Omental fat pad (tissue), 4 donors: ENCODE results near the gene HAUS7. TPM values are rescaled to one million over a fixed set of nuclear protein-coding genes. Genes with fewer than 3 reads are reported as not detected.

Experiments used
- ATAC-seq: fragments of 150-250 bp; one replicate; pipeline ENCODE4 v1.9.1; 2016; ENCODE audit warnings: mild to moderate bottlenecking, moderate library complexity; ENCODE audit not compliant: low FRiP score
- DNase-seq: peaks from one replicate; pipeline ENCODE4 v3.0.0-alpha.2; 2019; ENCODE audit warnings: low spot score
- small RNA-seq: library from RNA; depleted of rRNA; stranded (forward); fragments of <200 nt; gene quantifications from one replicate; pipeline ENCODE3, GENCODE V24; 2016
- total RNA-seq, 4 donors: library from RNA; depleted of rRNA; stranded (reverse); fragments of >200 nt; gene quantifications; one replicate each; pipeline ENCODE4 v1.1.0, GENCODE V29; 2016
- TF ChIP-seq, protein P1 (sequence below), 3 donors: fragments of 450-650 bp; IDR thresholded peaks; one replicate each; pipeline ENCODE4 v1.5.1; 2016 to 2017; ENCODE audit warnings: antibody characterized with exemption in 3 of 3, mild to moderate bottlenecking in 3 of 3, moderate library complexity in 2 of 3

HAUS7 gene
- total RNA-seq, 4 donors from 2014 or later, result 14.9 to 35.0 (median 23.9) TPM

DNA sequence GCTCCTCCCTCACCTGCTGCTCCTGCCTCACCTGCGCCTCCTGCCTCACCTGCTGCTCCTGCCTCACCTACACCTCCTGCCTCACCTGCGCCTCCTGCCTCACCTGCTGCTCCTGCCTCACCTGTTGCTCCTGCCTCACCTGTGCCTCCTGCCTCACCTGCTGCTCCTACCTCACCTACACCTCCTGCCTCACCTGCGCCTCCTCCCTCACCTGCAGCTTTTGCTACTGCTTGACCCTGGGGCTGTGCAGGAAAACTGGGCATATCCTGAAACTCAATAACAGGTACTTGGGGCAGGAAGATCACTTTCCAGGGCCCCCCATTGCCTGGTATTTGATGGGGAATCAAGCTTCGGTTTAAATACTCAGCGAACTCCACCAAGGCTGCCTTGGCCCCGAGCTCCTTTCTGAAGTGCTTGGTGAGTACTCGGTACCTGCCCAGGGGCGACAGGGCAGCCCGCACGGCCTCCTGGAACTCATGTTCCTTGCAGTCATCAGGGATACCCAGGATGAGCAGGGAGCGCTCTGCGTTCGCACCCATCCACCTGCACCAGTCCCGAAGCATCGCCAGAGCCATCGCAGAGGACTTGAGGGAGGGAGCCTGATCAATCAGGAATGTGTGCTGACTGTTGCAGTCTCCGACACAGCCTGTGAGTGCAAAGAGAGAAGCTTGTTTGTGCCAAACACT is 72.0 kb downstream of the HAUS7 start:
- ATAC-seq (no peak), DNase-seq (no peak)

More for the DNA sequence above, 72.0 kb downstream of the HAUS7 start:
- TF ChIP-seq, protein P1, sequence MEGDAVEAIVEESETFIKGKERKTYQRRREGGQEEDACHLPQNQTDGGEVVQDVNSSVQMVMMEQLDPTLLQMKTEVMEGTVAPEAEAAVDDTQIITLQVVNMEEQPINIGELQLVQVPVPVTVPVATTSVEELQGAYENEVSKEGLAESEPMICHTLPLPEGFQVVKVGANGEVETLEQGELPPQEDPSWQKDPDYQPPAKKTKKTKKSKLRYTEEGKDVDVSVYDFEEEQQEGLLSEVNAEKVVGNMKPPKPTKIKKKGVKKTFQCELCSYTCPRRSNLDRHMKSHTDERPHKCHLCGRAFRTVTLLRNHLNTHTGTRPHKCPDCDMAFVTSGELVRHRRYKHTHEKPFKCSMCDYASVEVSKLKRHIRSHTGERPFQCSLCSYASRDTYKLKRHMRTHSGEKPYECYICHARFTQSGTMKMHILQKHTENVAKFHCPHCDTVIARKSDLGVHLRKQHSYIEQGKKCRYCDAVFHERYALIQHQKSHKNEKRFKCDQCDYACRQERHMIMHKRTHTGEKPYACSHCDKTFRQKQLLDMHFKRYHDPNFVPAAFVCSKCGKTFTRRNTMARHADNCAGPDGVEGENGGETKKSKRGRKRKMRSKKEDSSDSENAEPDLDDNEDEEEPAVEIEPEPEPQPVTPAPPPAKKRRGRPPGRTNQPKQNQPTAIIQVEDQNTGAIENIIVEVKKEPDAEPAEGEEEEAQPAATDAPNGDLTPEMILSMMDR (IDR thresholded peaks at IDR 0.05), result no peak

Small RNAs within 50 kb of the gene (small RNA-seq; reads per million reads assigned to genes)
- gene RN7SL667P, result not detected

Other genes with a start within 250 kb of the HAUS7 start
- gene PNMA6F, start 148.8 kb downstream of the HAUS7 start, total RNA-seq, result not detected
- gene ZNF275, start 136.4 kb downstream of the HAUS7 start, total RNA-seq, result 10 to 100 TPM; 14.6 to 45.4 (median 19.5) TPM
- gene PNMA6E, start 69.2 kb downstream of the HAUS7 start, total RNA-seq, result under 1 TPM in 1 of 4 donors, not detected in 3; 0.32 TPM
- 1 to 10 TPM; 1.4 to 7.6 (median 4.2) TPM for gene ZFP92, start 59.1 kb downstream of the HAUS7 start, total RNA-seq
- 1 to 10 TPM in 3 of 4 donors, under 1 TPM in 1; 0.69 to 4.2 (median 1.2) TPM for gene TREX2, start 24.5 kb downstream of the HAUS7 start, total RNA-seq
- gene BGN, start 24.4 kb upstream of the HAUS7 start, total RNA-seq, result 10 to 100 TPM; 14.9 to 40.2 (median 18.6) TPM
- gene ATP2B3, start 47.1 kb upstream of the HAUS7 start, total RNA-seq, result not detected
- gene CCNQ, start 128.6 kb upstream of the HAUS7 start, total RNA-seq, result 10 to 100 TPM; 26.0 to 42.6 (median 31.0) TPM
- gene DUSP9, start 176.6 kb upstream of the HAUS7 start, total RNA-seq, result 1 to 10 TPM in 1 of 4 donors, under 1 TPM in 1, not detected in 2; 0.48 to 2.3 TPM
- under 1 TPM in 2 of 4 donors, not detected in 2; 0.46 to 0.60 TPM for gene PNCK, start 203.2 kb upstream of the HAUS7 start, total RNA-seq
- gene SLC6A8, start 217.3 kb upstream of the HAUS7 start, total RNA-seq, result 10 to 100 TPM; 13.5 to 32.4 (median 26.3) TPM